ENCODE data around the gene COL23A1. TPM values are rescaled to one million over a fixed set of nuclear protein-coding genes. Genes with fewer than 3 reads are reported as not detected.

COL23A1 gene
- total and polyA plus RNA-seq, 2 experiments from 2014 or later: 4.8 to 8.2 TPM

- TF ChIP-seq CTCF (conservative IDR thresholded peaks at IDR 0.05; ENCODE audit: low read depth in 2 of 2) (no peak), ZNF331 (CRISPR knock-in tag; IDR thresholded peaks at IDR 0.05; ENCODE audit: low read depth) (no peak), ETS1 (IDR thresholded peaks at IDR 0.05) (no peak), JUNB (IDR thresholded peaks at IDR 0.05; ENCODE audit: unreplicated experiment) (no peak), STAT1 (IDR thresholded peaks at IDR 0.05; ENCODE audit: unreplicated experiment) (no peak)
- TF ChIP-seq, protein P1, sequence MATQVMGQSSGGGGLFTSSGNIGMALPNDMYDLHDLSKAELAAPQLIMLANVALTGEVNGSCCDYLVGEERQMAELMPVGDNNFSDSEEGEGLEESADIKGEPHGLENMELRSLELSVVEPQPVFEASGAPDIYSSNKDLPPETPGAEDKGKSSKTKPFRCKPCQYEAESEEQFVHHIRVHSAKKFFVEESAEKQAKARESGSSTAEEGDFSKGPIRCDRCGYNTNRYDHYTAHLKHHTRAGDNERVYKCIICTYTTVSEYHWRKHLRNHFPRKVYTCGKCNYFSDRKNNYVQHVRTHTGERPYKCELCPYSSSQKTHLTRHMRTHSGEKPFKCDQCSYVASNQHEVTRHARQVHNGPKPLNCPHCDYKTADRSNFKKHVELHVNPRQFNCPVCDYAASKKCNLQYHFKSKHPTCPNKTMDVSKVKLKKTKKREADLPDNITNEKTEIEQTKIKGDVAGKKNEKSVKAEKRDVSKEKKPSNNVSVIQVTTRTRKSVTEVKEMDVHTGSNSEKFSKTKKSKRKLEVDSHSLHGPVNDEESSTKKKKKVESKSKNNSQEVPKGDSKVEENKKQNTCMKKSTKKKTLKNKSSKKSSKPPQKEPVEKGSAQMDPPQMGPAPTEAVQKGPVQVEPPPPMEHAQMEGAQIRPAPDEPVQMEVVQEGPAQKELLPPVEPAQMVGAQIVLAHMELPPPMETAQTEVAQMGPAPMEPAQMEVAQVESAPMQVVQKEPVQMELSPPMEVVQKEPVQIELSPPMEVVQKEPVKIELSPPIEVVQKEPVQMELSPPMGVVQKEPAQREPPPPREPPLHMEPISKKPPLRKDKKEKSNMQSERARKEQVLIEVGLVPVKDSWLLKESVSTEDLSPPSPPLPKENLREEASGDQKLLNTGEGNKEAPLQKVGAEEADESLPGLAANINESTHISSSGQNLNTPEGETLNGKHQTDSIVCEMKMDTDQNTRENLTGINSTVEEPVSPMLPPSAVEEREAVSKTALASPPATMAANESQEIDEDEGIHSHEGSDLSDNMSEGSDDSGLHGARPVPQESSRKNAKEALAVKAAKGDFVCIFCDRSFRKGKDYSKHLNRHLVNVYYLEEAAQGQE (IDR thresholded peaks at IDR 0.05; ENCODE audit: unreplicated experiment): no peak
These were observed 123.9 kb downstream of the COL23A1 start (continued) for GRCh38 chr5:178466342-178466741.

GRCh38 chr5:178465861-178466288 is 124.3 kb downstream of the COL23A1 start:
- peaks cover 44% of the 10 kb centered on the region for H3K4me1 Mint-ChIP-seq
- Histone ChIP-seq H3K79me2 (replicated peaks; ENCODE audit: insufficient read depth) (no peaks in the 10 kb centered on the region), H3K27me3 (ENCODE audit: insufficient read depth) (no peaks in the 10 kb centered on the region), H2AFZ (no peak overlapping the region), H3K9me2 (ENCODE audit: insufficient read depth) (no peaks in the 10 kb centered on the region), H3K4me2 (no peak overlapping the region), H3K4me1 (ENCODE audit: insufficient read depth) (peaks cover 24% of the 10 kb centered on the region), H3K4me3 (no peak overlapping the region), H3K36me3 (ENCODE audit: insufficient read depth) (no peaks in the 10 kb centered on the region), H3F3A (replicated peaks; ENCODE audit: low read depth) (0 out of 2 replicates have a peak, but pooled peaks cover 4% of the 10 kb centered on the region), H3K27ac (ENCODE audit: low read depth) (no peak overlapping the region), H4K20me1 (replicated peaks; ENCODE audit: insufficient read depth) (no peaks in the 10 kb centered on the region)
- no peak overlapping the region for H3K4me3 Mint-ChIP-seq
- ATAC-seq: no peak
- no peak for DNase-seq (ENCODE audit: low spot score)
- no peaks in the 10 kb centered on the region for H3K9me3 Mint-ChIP-seq
- H3K27ac Mint-ChIP-seq: no peak overlapping the region
- H3K36me3 Mint-ChIP-seq (ENCODE audit: low read depth): no peaks in the 10 kb centered on the region
- no peak for TF ChIP-seq ZNF331 (CRISPR knock-in tag; IDR thresholded peaks at IDR 0.05; ENCODE audit: low read depth)
- no peak for TF ChIP-seq STAT1 (IDR thresholded peaks at IDR 0.05; ENCODE audit: unreplicated experiment)
- no peak for TF ChIP-seq EZH2phosphoT487 (IDR thresholded peaks at IDR 0.05; ENCODE audit: unreplicated experiment)
- TF ChIP-seq EZH2 (IDR thresholded peaks at IDR 0.05; ENCODE audit: low read depth, unreplicated experiment): no peak
- no peak for TF ChIP-seq NANOG (IDR thresholded peaks at IDR 0.05; ENCODE audit: borderline replicate concordance)
- TF ChIP-seq POLR2AphosphoS5 (IDR thresholded peaks at IDR 0.05; ENCODE audit: low read depth): no peak
- TF ChIP-seq JUNB (IDR thresholded peaks at IDR 0.05; ENCODE audit: unreplicated experiment): no peak
- TF ChIP-seq CREB1 (CRISPR knock-in tag; IDR thresholded peaks at IDR 0.05; ENCODE audit: low read depth): no peak
- no peak for TF ChIP-seq ZNF462 (CRISPR knock-in tag; IDR thresholded peaks at IDR 0.05)
- no peak for TF ChIP-seq ZNF114 (CRISPR knock-in tag; IDR thresholded peaks at IDR 0.05)
- peaks cover 7% of the 10 kb centered on the region for H3K27me3 Mint-ChIP-seq (ENCODE audit: insufficient read depth, low read depth, poor library complexity)

Data from GM23338 (cell line).